OCI-LY1 (cell line): Measurements from ENCODE around the gene BRIP1.

ENCODE experiments used
- EZH2 ChIP-seq: fragments of 200-600 bp; sonication (generic), shearing (Covaris generic); IDR thresholded peaks from 2 replicates; pipeline ENCODE4 v1.8.0; 2017; ENCODE audit warnings: borderline replicate concordance, mixed run types, mild to moderate bottlenecking, antibody characterized with exemption, low read length, moderate library complexity, mixed read lengths
- TF ChIP-seq, protein P1 (sequence below): fragments of 200-600 bp; sonication (generic), shearing (Covaris generic); IDR thresholded peaks from 2 replicates; pipeline ENCODE4 v1.5.1; 2017; ENCODE audit warnings: mild to moderate bottlenecking, antibody characterized with exemption, low read length, moderate library complexity, mixed read lengths

GRCh38 chr17:61659437-61659836 lies 203.9 kb downstream of the BRIP1 start:
- TF ChIP-seq, protein P1, sequence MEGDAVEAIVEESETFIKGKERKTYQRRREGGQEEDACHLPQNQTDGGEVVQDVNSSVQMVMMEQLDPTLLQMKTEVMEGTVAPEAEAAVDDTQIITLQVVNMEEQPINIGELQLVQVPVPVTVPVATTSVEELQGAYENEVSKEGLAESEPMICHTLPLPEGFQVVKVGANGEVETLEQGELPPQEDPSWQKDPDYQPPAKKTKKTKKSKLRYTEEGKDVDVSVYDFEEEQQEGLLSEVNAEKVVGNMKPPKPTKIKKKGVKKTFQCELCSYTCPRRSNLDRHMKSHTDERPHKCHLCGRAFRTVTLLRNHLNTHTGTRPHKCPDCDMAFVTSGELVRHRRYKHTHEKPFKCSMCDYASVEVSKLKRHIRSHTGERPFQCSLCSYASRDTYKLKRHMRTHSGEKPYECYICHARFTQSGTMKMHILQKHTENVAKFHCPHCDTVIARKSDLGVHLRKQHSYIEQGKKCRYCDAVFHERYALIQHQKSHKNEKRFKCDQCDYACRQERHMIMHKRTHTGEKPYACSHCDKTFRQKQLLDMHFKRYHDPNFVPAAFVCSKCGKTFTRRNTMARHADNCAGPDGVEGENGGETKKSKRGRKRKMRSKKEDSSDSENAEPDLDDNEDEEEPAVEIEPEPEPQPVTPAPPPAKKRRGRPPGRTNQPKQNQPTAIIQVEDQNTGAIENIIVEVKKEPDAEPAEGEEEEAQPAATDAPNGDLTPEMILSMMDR: no peak
- TF ChIP-seq EZH2: no peak
